Cardiac septum (tissue), 1 donor: ENCODE data around the gene AVPI1. TPM values are rescaled to one million over a fixed set of nuclear protein-coding genes. Genes with fewer than 3 reads are reported as not detected.

Experiments used
- total RNA-seq: library from RNA; stranded (reverse); fragmentation: NEBNext Ultra II Directional; extraction: Animal tissue kit (Norgen Biotek cat#: 25700); gene quantifications from one replicate; pipeline ENCODE4 v1.2.1, GENCODE V29; 2021
- donor health status: DM: no; HTN: no; CAD: no.

Gene AVPI1
- total RNA-seq, 1 donor from 2014 or later, result 6.3 TPM

Other genes starting within 250 kb of the AVPI1 start
- 15.8 TPM for gene EXOSC1, start 241.2 kb downstream of the AVPI1 start, total RNA-seq
- 25.5 TPM for gene ZDHHC16, start 241.1 kb downstream of the AVPI1 start, total RNA-seq
- 46.7 TPM for gene MMS19, start 188.8 kb downstream of the AVPI1 start, total RNA-seq
- 25.5 TPM for gene UBTD1, start 188.3 kb downstream of the AVPI1 start, total RNA-seq
- 138 TPM for gene ANKRD2, start 114.5 kb downstream of the AVPI1 start, total RNA-seq
- 20.4 TPM for gene HOGA1, start 102.9 kb downstream of the AVPI1 start, total RNA-seq
- 0.51 TPM for gene C10orf62, start 97.5 kb downstream of the AVPI1 start, total RNA-seq
- gene MORN4, start 53.7 kb downstream of the AVPI1 start, total RNA-seq, result 17.7 TPM
- gene PI4K2A, start 46.6 kb downstream of the AVPI1 start, total RNA-seq, result 18.0 TPM
- gene MARVELD1, start 26.5 kb upstream of the AVPI1 start, total RNA-seq, result 8.6 TPM
- gene ZFYVE27, start 49.9 kb upstream of the AVPI1 start, total RNA-seq, result 19.8 TPM
- gene SFRP5, start 84.8 kb upstream of the AVPI1 start, total RNA-seq, result 3.2 TPM
- 0.54 TPM for gene GOLGA7B, start 162.6 kb upstream of the AVPI1 start, total RNA-seq